Caco-2 (cell line): ENCODE data around the gene OS9. TPM values are rescaled to one million over a fixed set of nuclear protein-coding genes. Genes with fewer than 3 reads are reported as not detected.
A peak's percentile ranks its signal among the peaks of the same experiment; 100 is the strongest.

ENCODE experiments used
- BruUV-seq: library from RNA; stranded (reverse); fragments of 400-500 nt; replicated peaks from 2 replicates; lab custom pipeline; 2021; lab: Mats Ljungman, UMichigan
- CTCF ChIA-PET: fragments of 300-600 bp; sonication (Branson Sonifier 250); formaldehyde crosslinking; loops from one replicate; lab custom pipeline; 2022; ENCODE audit warnings: antibody characterized with exemption; lab: Charles Lee
- POLR2A ChIA-PET: fragments of 300-600 bp; sonication (Branson Sonifier 250); formaldehyde crosslinking; loops from one replicate; lab custom pipeline; 2022; ENCODE audit warnings: antibody characterized with exemption; lab: Charles Lee
- DNase-seq, 2 experiments: peaks; one replicate each; pipeline versions ENCODE4 v3.0.0 to v3.0.0-alpha.2; 2020 to 2022
- H3K27me3 ChIP-seq: replicated peaks from 2 replicates; pipeline ENCODE4 v1.6.0; 2011; ENCODE audit warnings: low read length; ENCODE audit not compliant: control insufficient read depth, insufficient read depth
- H3K36me3 ChIP-seq: 2 replicates; pipeline ENCODE4 v1.5.1; 2011; ENCODE audit warnings: low read length; ENCODE audit not compliant: control insufficient read depth, insufficient read depth
- H3K4me1 ChIP-seq: fragments of 250-450 bp; sonication (Bioruptor Pico); 2 replicates; pipeline ENCODE4 v1.5.1; 2020; ENCODE audit warnings: mild to moderate bottlenecking
- H3K4me3 ChIP-seq: 2 replicates; pipeline ENCODE4 v1.5.1; 2011; ENCODE audit warnings: low read depth, mild to moderate bottlenecking, control low read depth, low read length
- H3K9me3 ChIP-seq: fragments of 250-450 bp; sonication (Bioruptor Pico); 2 replicates; pipeline ENCODE4 v1.5.1; 2020; ENCODE audit warnings: mild to moderate bottlenecking, moderate library complexity
- H3K27ac Mint-ChIP-seq: one replicate; pipeline ENCODE4 v1.8.0; 2022; ENCODE audit warnings: mixed read lengths; ENCODE audit not compliant: unreplicated experiment
- H3K27me3 Mint-ChIP-seq: one replicate; pipeline ENCODE4 v1.8.0; 2022; ENCODE audit warnings: mixed read lengths; ENCODE audit not compliant: insufficient read depth, unreplicated experiment
- H3K36me3 Mint-ChIP-seq: one replicate; pipeline ENCODE4 v1.8.0; 2022; ENCODE audit warnings: mild to moderate bottlenecking, mixed read lengths; ENCODE audit not compliant: insufficient read depth, unreplicated experiment
- H3K4me1 Mint-ChIP-seq: one replicate; pipeline ENCODE4 v1.8.0; 2022; ENCODE audit warnings: low read depth, mixed read lengths; ENCODE audit not compliant: unreplicated experiment
- H3K4me3 Mint-ChIP-seq: one replicate; pipeline ENCODE4 v1.8.0; 2022; ENCODE audit warnings: mild to moderate bottlenecking, moderate library complexity, mixed read lengths; ENCODE audit not compliant: unreplicated experiment
- H3K9me3 Mint-ChIP-seq: one replicate; pipeline ENCODE4 v1.8.0; 2022; ENCODE audit warnings: mixed read lengths; ENCODE audit not compliant: unreplicated experiment
- CTCF ChIP-seq, 2 experiments: fragments of 200-600 bp in 1 of 2; IDR thresholded peaks; 1 replicate in 1 of 2; 2 replicates in 1 of 2; pipeline versions ENCODE4 v1.5.1 to v1.8.0; 2011 to 2022; ENCODE audit warnings: antibody characterized with exemption in 1 of 2, control low read depth in 1 of 2, inconsistent platforms in 1 of 2, low read depth in 1 of 2, low read length in 1 of 2, mild to moderate bottlenecking in 1 of 2, moderate library complexity in 1 of 2; ENCODE audit not compliant: insufficient read depth in 1 of 2, severe bottlenecking in 1 of 2, unreplicated experiment in 1 of 2
- intact Hi-C: fragments of 100-400 bp; cut with micrococcal nuclease; formaldehyde crosslinking; loops from one replicate; pipeline ENCODE4 v1.10.0; 2022; ENCODE audit not compliant: unreplicated experiment
- total RNA-seq: library from RNA; stranded (reverse); gene quantifications from 2 replicates; pipeline ENCODE4 v1.2.3, GENCODE V29; 2022

Gene OS9
- total RNA-seq, 1 experiment from 2014 or later, result 182 TPM

GRCh38 chr12:57694459-57695019 lies 607 bp downstream of the OS9 start:
- TF ChIP-seq CTCF (IDR thresholded peaks at IDR 0.05; ENCODE audit: insufficient read depth in 1 of 2, low read depth in 1 of 2, low read length in 1 of 2, severe bottlenecking in 1 of 2, unreplicated experiment in 1 of 2), result no peak
- H3K4me1 ChIP-seq, result peaks cover 9% of the 10 kb centered on the region

GRCh38 chr12:57695770-57696432 lies 2.0 kb downstream of the OS9 start:
- TF ChIP-seq CTCF (IDR thresholded peaks at IDR 0.05; ENCODE audit: insufficient read depth in 1 of 2, low read depth in 1 of 2, low read length in 1 of 2, severe bottlenecking in 1 of 2, unreplicated experiment in 1 of 2), result no peak
- Histone ChIP-seq H3K4me1 (peaks cover 9% of the 10 kb centered on the region), H3K4me3 (no peak overlapping the region), H3K36me3 (peaks cover 3% of the 10 kb centered on the region), H3K27me3 (no peaks in the 10 kb centered on the region), H3K9me3 (no peaks in the 10 kb centered on the region)
- intact Hi-C loops, result no loop called here
- ChIA-PET CTCF (no interaction called here), POLR2A (no interaction called here)
- peaks cover 8% of the 10 kb centered on the region for H3K4me1 Mint-ChIP-seq
- no peak overlapping the region for H3K4me3 Mint-ChIP-seq
- peaks cover 8% of the 10 kb centered on the region for H3K9me3 Mint-ChIP-seq
- DNase-seq, result no peak
- no peak overlapping the region for H3K27ac Mint-ChIP-seq
- H3K36me3 Mint-ChIP-seq, result peaks cover 12% of the 10 kb centered on the region
- no TSS peak for BruUV-seq
- no peaks in the 10 kb centered on the region for H3K27me3 Mint-ChIP-seq

More at GRCh38 chr12:57694459-57695019, 607 bp downstream of the OS9 start:
- peak in 1 of 2 experiments; percentile 27 for DNase-seq
- CTCF ChIA-PET, result interaction anchor here (0.6 to 1.7 kb wide), 2 partner anchors 13 to 147 kb away, joined by 3 read pairs; partner anchors contain the start of gene DCTN2
- Mint-ChIP-seq H3K4me3 (no peak overlapping the region), H3K36me3 (peaks cover 7% of the 10 kb centered on the region), H3K27me3 (no peaks in the 10 kb centered on the region), H3K4me1 (peaks cover 8% of the 10 kb centered on the region), H3K27ac (no peak overlapping the region), H3K9me3 (peaks cover 8% of the 10 kb centered on the region)
- peak overlapping the region; percentile 81 for H3K4me3 ChIP-seq
- no peaks in the 10 kb centered on the region for H3K27me3 ChIP-seq
- TSS peak; percentile 66 for BruUV-seq
- intact Hi-C loops, result loop anchor here (5.0 kb wide), 2 partner anchors 43 to 112 kb away; partner anchors contain the start of gene AGAP2
- no peaks in the 10 kb centered on the region for H3K9me3 ChIP-seq
- H3K36me3 ChIP-seq, result peaks cover 3% of the 10 kb centered on the region
- POLR2A ChIA-PET, result no interaction called here

GRCh38 chr12:57697076-57697475 lies 3.1 kb downstream of the OS9 start:
- BruUV-seq, result no TSS peak
- Mint-ChIP-seq H3K27me3 (no peaks in the 10 kb centered on the region), H3K27ac (no peak overlapping the region), H3K4me1 (peaks cover 8% of the 10 kb centered on the region), H3K4me3 (no peak overlapping the region), H3K36me3 (peaks cover 12% of the 10 kb centered on the region), H3K9me3 (peaks cover 8% of the 10 kb centered on the region)
- no peak for DNase-seq
- Histone ChIP-seq H3K9me3 (no peaks in the 10 kb centered on the region), H3K4me1 (peaks cover 9% of the 10 kb centered on the region), H3K36me3 (peaks cover 3% of the 10 kb centered on the region), H3K27me3 (no peaks in the 10 kb centered on the region), H3K4me3 (no peak overlapping the region)
- POLR2A ChIA-PET, result no interaction called here
- TF ChIP-seq CTCF (IDR thresholded peaks at IDR 0.05; ENCODE audit: insufficient read depth in 1 of 2, low read depth in 1 of 2, low read length in 1 of 2, severe bottlenecking in 1 of 2, unreplicated experiment in 1 of 2), result no peak
- intact Hi-C loops, result no loop called here
- CTCF ChIA-PET, result no interaction called here
